CD14-positive monocyte (primary cell): Measurements from ENCODE around the gene CDH22. TPM values are rescaled to one million over a fixed set of nuclear protein-coding genes. Genes with fewer than 3 reads are reported as not detected.

Experiments used
- DNase-seq, 3 donors: peaks; one replicate each; pipeline ENCODE4 v3.0.0-alpha.2; 2011 to 2022
- H2AFZ ChIP-seq: 2 replicates; pipeline ENCODE4 v1.6.0; 2012; ENCODE audit warnings: mild to moderate bottlenecking, low read depth, low read length, inconsistent platforms; ENCODE audit not compliant: insufficient read depth, poor library complexity, severe bottlenecking
- H3K27ac ChIP-seq, 2 donors: 1 replicate in 1 of 2; 2 replicates in 1 of 2; pipeline ENCODE4 v1.5.1; 2012 to 2013; ENCODE audit warnings: low read length in 2 of 2, control low read depth in 1 of 2, inconsistent platforms in 1 of 2, low read depth in 1 of 2, mild to moderate bottlenecking in 1 of 2
- H3K27me3 ChIP-seq, 2 donors: one replicate each; pipeline versions ENCODE4 v1.6.0 to v1.6.1; 2011 to 2013; ENCODE audit warnings: low read length in 2 of 2; ENCODE audit not compliant: control insufficient read depth in 2 of 2, insufficient read depth in 2 of 2
- H3K36me3 ChIP-seq, 2 donors: replicated peaks in 1 of 2; 1 replicate in 1 of 2; 2 replicates in 1 of 2; pipeline versions ENCODE4 v1.5.1 to v1.6.1; 2012 to 2013; ENCODE audit warnings: low read length in 2 of 2, control low read depth in 1 of 2, inconsistent platforms in 1 of 2, mild to moderate bottlenecking in 1 of 2; ENCODE audit not compliant: insufficient read depth in 2 of 2, control insufficient read depth in 1 of 2
- H3K4me1 ChIP-seq, 2 donors: 1 replicate in 1 of 2; 2 replicates in 1 of 2; pipeline versions ENCODE4 v1.5.1 to v1.6.1; 2012 to 2013; ENCODE audit warnings: low read length in 2 of 2, control low read depth in 1 of 2, inconsistent platforms in 1 of 2, mild to moderate bottlenecking in 1 of 2, moderate library complexity in 1 of 2; ENCODE audit not compliant: insufficient read depth in 2 of 2, control insufficient read depth in 1 of 2
- H3K4me2 ChIP-seq: replicated peaks from 2 replicates; pipeline ENCODE3; 2012; ENCODE audit warnings: low read length, moderate library complexity, mild to moderate bottlenecking; ENCODE audit not compliant: poor library complexity, severe bottlenecking; ENCODE audit errors: extremely low read depth
- H3K4me3 ChIP-seq, 3 experiments: fragments of 200-600 bp in 1 of 3; sonication (generic) in 1 of 3; replicated peaks in 1 of 3; 1 replicate in 2 of 3; 2 replicates in 1 of 3; pipeline ENCODE4 v1.5.1; 2011 to 2013; ENCODE audit warnings: low read length in 3 of 3, mild to moderate bottlenecking in 3 of 3, control low read depth in 2 of 3, low read depth in 2 of 3, inconsistent platforms in 1 of 3, moderate library complexity in 1 of 3
- H3K79me2 ChIP-seq: 2 replicates; pipeline ENCODE4 v1.6.0; 2012; ENCODE audit warnings: mild to moderate bottlenecking, control low read depth, inconsistent platforms, low read length, moderate library complexity; ENCODE audit not compliant: insufficient read depth
- H3K9ac ChIP-seq: 2 replicates; pipeline ENCODE4 v1.6.0; 2017; ENCODE audit warnings: low read length, mild to moderate bottlenecking; ENCODE audit not compliant: insufficient read depth, poor library complexity, severe bottlenecking
- H3K9me3 ChIP-seq, 2 donors: replicated peaks in 1 of 2; 1 replicate in 1 of 2; 2 replicates in 1 of 2; pipeline versions ENCODE4 v1.5.1 to v1.6.1; 2012 to 2013; ENCODE audit warnings: low read length in 2 of 2, control low read depth in 1 of 2; ENCODE audit not compliant: control insufficient read depth in 1 of 2, insufficient read depth in 1 of 2
- H4K20me1 ChIP-seq: 2 replicates; pipeline ENCODE4 v1.6.0; 2012; ENCODE audit warnings: mild to moderate bottlenecking, low read length, control low read depth, moderate library complexity; ENCODE audit not compliant: insufficient read depth
- H3K27ac Mint-ChIP-seq, 7 donors: one replicate each; pipeline ENCODE4 v1.8.0; 2020; ENCODE audit warnings: mild to moderate bottlenecking in 7 of 7, mixed read lengths in 7 of 7, moderate library complexity in 6 of 7, inconsistent platforms in 2 of 7
- H3K27me3 Mint-ChIP-seq, 3 donors: one replicate each; pipeline ENCODE4 v1.8.0; 2021 to 2022; ENCODE audit warnings: low read depth in 3 of 3, mild to moderate bottlenecking in 3 of 3, mixed read lengths in 3 of 3, moderate library complexity in 3 of 3, inconsistent platforms in 1 of 3
- H3K36me3 Mint-ChIP-seq, 2 donors: one replicate each; pipeline ENCODE4 v1.8.0; 2020; ENCODE audit warnings: mixed read lengths in 2 of 2, inconsistent platforms in 1 of 2, mild to moderate bottlenecking in 1 of 2
- H3K4me1 Mint-ChIP-seq: one replicate; pipeline ENCODE4 v1.8.0; 2020; ENCODE audit warnings: mild to moderate bottlenecking, mixed read lengths
- H3K4me3 Mint-ChIP-seq, 2 donors: one replicate each; pipeline ENCODE4 v1.8.0; 2020; ENCODE audit warnings: mild to moderate bottlenecking in 2 of 2, mixed read lengths in 2 of 2, moderate library complexity in 1 of 2
- H3K9me3 Mint-ChIP-seq, 7 donors: one replicate each; pipeline ENCODE4 v1.8.0; 2020 to 2022; ENCODE audit warnings: mixed read lengths in 7 of 7, mild to moderate bottlenecking in 6 of 7, moderate library complexity in 6 of 7, inconsistent platforms in 2 of 7
- CTCF ChIP-seq: fragments of 200-600 bp; IDR thresholded peaks from one replicate; pipeline ENCODE4 v1.8.0; 2022; ENCODE audit warnings: antibody characterized with exemption, mild to moderate bottlenecking
- WGBS: methylation state at CpG from one replicate; pipeline ENCODE4 v1.1.5; 2013; ENCODE audit warnings: missing lambda C conversion rate; ENCODE audit not compliant: insufficient coverage; 5-methylcytosine and 5-hydroxymethylcytosine counted together
- intact Hi-C, 2 donors: fragments of 100-400 bp; cut with micrococcal nuclease; formaldehyde crosslinking; loops; one replicate each; pipeline versions ENCODE4 v1.15.0 to v1.15.1; 2023
- polyA plus RNA-seq, 3 donors: library from polyadenylated mRNA; depleted of rRNA in 1 of 3; unstranded in 2 of 3; stranded (reverse) in 1 of 3; fragments of 300-500 nt in 2 of 3; fragments of >200 nt in 1 of 3; fragmentation: Illumina TruSeq in 2 of 3; gene quantifications; 1 replicate in 2 of 3; 2 replicates in 1 of 3; pipeline ENCODE4 v1.2.3, GENCODE V29; 2012 to 2021

Gene CDH22
- polyA plus RNA-seq, 3 donors = not detected

GRCh38 chr20:46303176-46303956, 4.9 kb downstream of the CDH22 start:
- no peaks in the 10 kb centered on the region for H3K9me3 ChIP-seq
- no peak for DNase-seq
- Mint-ChIP-seq H3K4me3 (no peak overlapping the region), H3K36me3 (peaks cover 0 to 2% of the 10 kb centered on the region in 2 donors), H3K9me3 (peaks cover 0 to 2% (median 2%) of the 10 kb centered on the region in 7 donors), H3K4me1 (peaks cover 7% of the 10 kb centered on the region), H3K27me3 (peaks cover 32 to 51% (median 38%) of the 10 kb centered on the region in 3 donors), H3K27ac (no peak overlapping the region)
- no peaks in the 10 kb centered on the region for H4K20me1 ChIP-seq
- H2AFZ ChIP-seq = no peak overlapping the region
- TF ChIP-seq CTCF = no peak
- H3K9ac ChIP-seq = no peak overlapping the region
- H3K27ac ChIP-seq = no peak overlapping the region
- H3K4me2 ChIP-seq = no peak overlapping the region
- no peak overlapping the region for H3K4me3 ChIP-seq
- WGBS = 90% methylated on average over 11 of the region's 11 CpGs
- peaks cover 18 to 34% of the 10 kb centered on the region in 2 donors for H3K27me3 ChIP-seq
- peaks cover 7 to 13% of the 10 kb centered on the region in 2 donors for H3K4me1 ChIP-seq
- no peaks in the 10 kb centered on the region for H3K79me2 ChIP-seq
- intact Hi-C loops = no loop called here
- H3K36me3 ChIP-seq = no peaks in the 10 kb centered on the region

GRCh38 chr20:46302106-46302505, 6.2 kb downstream of the CDH22 start:
- no peak overlapping the region for H3K27ac Mint-ChIP-seq
- TF ChIP-seq CTCF = no peak
- Histone ChIP-seq H3K27ac (no peak overlapping the region), H3K27me3 (peaks cover 13 to 29% of the 10 kb centered on the region in 2 donors), H3K4me2 (no peak overlapping the region), H3K79me2 (no peaks in the 10 kb centered on the region), H2AFZ (no peak overlapping the region), H3K4me3 (no peak overlapping the region), H4K20me1 (no peaks in the 10 kb centered on the region), H3K36me3 (no peaks in the 10 kb centered on the region), H3K4me1 (peaks cover 1 to 2% of the 10 kb centered on the region in 2 donors), H3K9ac (no peak overlapping the region), H3K9me3 (no peaks in the 10 kb centered on the region)
- no peak overlapping the region for H3K4me3 Mint-ChIP-seq
- no peak for DNase-seq
- H3K36me3 Mint-ChIP-seq = peaks cover 0 to 2% of the 10 kb centered on the region in 2 donors
- H3K4me1 Mint-ChIP-seq = peaks cover 5% of the 10 kb centered on the region
- intact Hi-C loops = no loop called here
- WGBS = no CpG with 5 or more reads among the region's 5 CpGs
- H3K9me3 Mint-ChIP-seq = peaks cover 0 to 2% (median 0%) of the 10 kb centered on the region in 7 donors
- peaks cover 32 to 54% (median 33%) of the 10 kb centered on the region in 3 donors for H3K27me3 Mint-ChIP-seq
